DOHH2 (cell line): Measurements from ENCODE around the gene SORBS1.

Experiments
- CTCF ChIP-seq: fragments of 200-600 bp; sonication (generic); IDR thresholded peaks from one replicate; pipeline ENCODE4 v1.5.1; 2014; ENCODE audit warnings: antibody characterized with exemption, mild to moderate bottlenecking, low read depth, low read length; ENCODE audit not compliant: poor library complexity, severe bottlenecking
- EZH2phosphoT487 ChIP-seq: fragments of 200-600 bp; sonication (generic); IDR thresholded peaks from 2 replicates; pipeline ENCODE4 v1.6.1; 2017; ENCODE audit warnings: borderline replicate concordance, mild to moderate bottlenecking, antibody characterized with exemption, low read length, moderate library complexity, mixed read lengths

GRCh38 chr10:95324436-95325268, 236.5 kb downstream of the SORBS1 start:
- TF ChIP-seq CTCF (no peak), EZH2phosphoT487 (no peak)
